Body of pancreas (tissue), 4 donors: Measurements from ENCODE around the gene RNF225.
"Not testable (repeated sequence)": the region's sequence is repeated elsewhere in the genome, so short reads cannot be mapped to it uniquely, and the experiment has no call there.

Experiments used
- POLR2A ChIP-seq, 3 donors: fragments of 450-650 bp; IDR thresholded peaks; one replicate each; pipeline ENCODE4 v1.6.1; 2016; ENCODE audit warnings: antibody characterized with exemption in 3 of 3, mild to moderate bottlenecking in 2 of 3
- TF ChIP-seq, protein P1 (sequence below), 7 experiments: fragments of 450-650 bp in 4 of 7; fragments of 200-600 bp in 3 of 7; sonication (generic) in 3 of 7; IDR thresholded peaks; one replicate each; pipeline ENCODE4 v1.5.1; 2016 to 2019; ENCODE audit warnings: antibody characterized with exemption in 7 of 7

DNA sequence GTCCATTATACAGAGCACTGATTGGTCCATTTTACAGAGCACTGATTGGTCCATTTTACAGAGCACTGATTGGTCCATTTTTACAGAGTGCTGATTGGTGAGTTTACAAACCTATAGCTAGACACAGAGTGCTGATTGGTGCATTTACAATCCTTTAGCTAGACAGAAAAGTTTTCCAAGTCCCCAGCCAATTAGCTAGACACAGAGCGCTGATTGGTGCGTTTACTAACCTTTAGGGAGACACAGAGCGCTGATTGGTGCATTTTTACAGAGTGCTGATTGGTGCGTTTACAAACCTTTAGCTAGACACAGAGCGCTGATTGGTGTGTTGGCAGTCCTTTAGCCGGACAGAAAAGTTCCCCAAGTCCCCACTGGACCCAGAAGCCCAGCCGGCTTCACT lies 47.5 kb downstream of the RNF225 start:
- not testable (repeated sequence) for TF ChIP-seq POLR2A (IDR thresholded peaks at IDR 0.05)
- TF ChIP-seq, protein P1, sequence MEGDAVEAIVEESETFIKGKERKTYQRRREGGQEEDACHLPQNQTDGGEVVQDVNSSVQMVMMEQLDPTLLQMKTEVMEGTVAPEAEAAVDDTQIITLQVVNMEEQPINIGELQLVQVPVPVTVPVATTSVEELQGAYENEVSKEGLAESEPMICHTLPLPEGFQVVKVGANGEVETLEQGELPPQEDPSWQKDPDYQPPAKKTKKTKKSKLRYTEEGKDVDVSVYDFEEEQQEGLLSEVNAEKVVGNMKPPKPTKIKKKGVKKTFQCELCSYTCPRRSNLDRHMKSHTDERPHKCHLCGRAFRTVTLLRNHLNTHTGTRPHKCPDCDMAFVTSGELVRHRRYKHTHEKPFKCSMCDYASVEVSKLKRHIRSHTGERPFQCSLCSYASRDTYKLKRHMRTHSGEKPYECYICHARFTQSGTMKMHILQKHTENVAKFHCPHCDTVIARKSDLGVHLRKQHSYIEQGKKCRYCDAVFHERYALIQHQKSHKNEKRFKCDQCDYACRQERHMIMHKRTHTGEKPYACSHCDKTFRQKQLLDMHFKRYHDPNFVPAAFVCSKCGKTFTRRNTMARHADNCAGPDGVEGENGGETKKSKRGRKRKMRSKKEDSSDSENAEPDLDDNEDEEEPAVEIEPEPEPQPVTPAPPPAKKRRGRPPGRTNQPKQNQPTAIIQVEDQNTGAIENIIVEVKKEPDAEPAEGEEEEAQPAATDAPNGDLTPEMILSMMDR (IDR thresholded peaks at IDR 0.05): not testable (repeated sequence)
